Adrenal gland (tissue), 5 donors: ENCODE results near the gene TNFSF9.

Source experiments
- POLR2A ChIP-seq, 2 donors: fragments of 450-650 bp; IDR thresholded peaks; one replicate each; pipeline ENCODE4 v1.6.1; 2017; ENCODE audit warnings: antibody characterized with exemption in 2 of 2, mild to moderate bottlenecking in 2 of 2, moderate library complexity in 1 of 2
- TF ChIP-seq, protein P1 (sequence below), 6 experiments: fragments of 450-650 bp in 4 of 6; fragments of 200-600 bp in 2 of 6; sonication (generic) in 1 of 6; IDR thresholded peaks; 1 replicate in 5 of 6; 2 replicates in 1 of 6; pipeline versions ENCODE4 v1.5.1 to v1.8.0; 2016 to 2021; ENCODE audit warnings: antibody characterized with exemption in 6 of 6, mild to moderate bottlenecking in 2 of 6, moderate library complexity in 1 of 6
- donor health status: DM: no; HTN: no; CAD: no.

DNA sequence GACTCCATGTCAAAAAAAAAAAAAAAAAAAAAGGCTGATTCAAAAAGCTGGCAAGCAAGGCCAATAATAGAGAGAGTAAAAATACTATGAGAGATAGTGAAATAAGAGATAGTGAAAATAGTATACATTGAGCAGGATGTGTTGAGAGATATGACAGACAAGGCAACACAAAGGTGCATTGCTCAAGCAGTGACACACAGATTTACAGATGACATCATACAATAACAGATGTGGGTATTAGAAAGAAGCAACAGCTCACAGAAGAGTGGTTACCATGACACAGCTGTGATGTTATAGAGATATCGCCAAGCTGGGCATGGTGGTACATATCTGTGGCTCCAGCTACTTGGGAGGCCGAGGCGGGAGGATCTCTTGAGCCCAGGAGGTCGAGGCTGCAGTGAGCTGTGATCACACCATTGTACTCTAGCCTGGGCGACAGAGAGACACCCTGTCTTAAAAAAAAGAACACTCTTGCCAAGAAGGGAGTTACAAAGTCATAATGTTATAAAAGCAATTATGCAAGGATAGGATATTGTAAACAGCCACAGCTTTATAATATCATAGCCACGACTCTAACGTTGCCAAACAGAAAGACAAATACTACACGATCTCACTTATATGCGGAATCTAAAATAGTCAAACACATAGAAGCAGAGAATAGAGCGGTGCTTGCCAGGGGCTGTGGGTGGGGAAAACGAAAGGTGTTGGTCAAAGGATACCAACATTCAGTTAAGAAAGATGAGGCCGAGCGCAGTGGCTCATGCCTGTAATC is 10.3 kb downstream of the TNFSF9 start:
- TF ChIP-seq, protein P1, sequence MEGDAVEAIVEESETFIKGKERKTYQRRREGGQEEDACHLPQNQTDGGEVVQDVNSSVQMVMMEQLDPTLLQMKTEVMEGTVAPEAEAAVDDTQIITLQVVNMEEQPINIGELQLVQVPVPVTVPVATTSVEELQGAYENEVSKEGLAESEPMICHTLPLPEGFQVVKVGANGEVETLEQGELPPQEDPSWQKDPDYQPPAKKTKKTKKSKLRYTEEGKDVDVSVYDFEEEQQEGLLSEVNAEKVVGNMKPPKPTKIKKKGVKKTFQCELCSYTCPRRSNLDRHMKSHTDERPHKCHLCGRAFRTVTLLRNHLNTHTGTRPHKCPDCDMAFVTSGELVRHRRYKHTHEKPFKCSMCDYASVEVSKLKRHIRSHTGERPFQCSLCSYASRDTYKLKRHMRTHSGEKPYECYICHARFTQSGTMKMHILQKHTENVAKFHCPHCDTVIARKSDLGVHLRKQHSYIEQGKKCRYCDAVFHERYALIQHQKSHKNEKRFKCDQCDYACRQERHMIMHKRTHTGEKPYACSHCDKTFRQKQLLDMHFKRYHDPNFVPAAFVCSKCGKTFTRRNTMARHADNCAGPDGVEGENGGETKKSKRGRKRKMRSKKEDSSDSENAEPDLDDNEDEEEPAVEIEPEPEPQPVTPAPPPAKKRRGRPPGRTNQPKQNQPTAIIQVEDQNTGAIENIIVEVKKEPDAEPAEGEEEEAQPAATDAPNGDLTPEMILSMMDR (IDR thresholded peaks at IDR 0.05), result no peak
- no peak for TF ChIP-seq POLR2A (IDR thresholded peaks at IDR 0.05)
